Measurements from ENCODE around the gene PGBD1. TPM values are rescaled to one million over a fixed set of nuclear protein-coding genes. Genes with fewer than 3 reads are reported as not detected.

Gene PGBD1
- total and polyA plus RNA-seq, 2 of the 13 experiments (the other 11 are each of a cell fraction or from before 2014, with no cell fraction given), result 3.6 to 6.9 TPM

GRCh38 chr6:28349892-28350737 is 68.7 kb downstream of the PGBD1 start, which contains the start of gene ZKSCAN3 (continued):
- TF ChIP-seq, protein P1, sequence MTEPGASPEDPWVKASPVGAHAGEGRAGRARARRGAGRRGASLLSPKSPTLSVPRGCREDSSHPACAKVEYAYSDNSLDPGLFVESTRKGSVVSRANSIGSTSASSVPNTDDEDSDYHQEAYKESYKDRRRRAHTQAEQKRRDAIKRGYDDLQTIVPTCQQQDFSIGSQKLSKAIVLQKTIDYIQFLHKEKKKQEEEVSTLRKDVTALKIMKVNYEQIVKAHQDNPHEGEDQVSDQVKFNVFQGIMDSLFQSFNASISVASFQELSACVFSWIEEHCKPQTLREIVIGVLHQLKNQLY (CRISPR knock-in tag; IDR thresholded peaks at IDR 0.05), result no peak
- TF ChIP-seq ARID3A (IDR thresholded peaks at IDR 0.05; ENCODE audit: low read depth, low read length), result no peak
- TF ChIP-seq, protein P2, sequence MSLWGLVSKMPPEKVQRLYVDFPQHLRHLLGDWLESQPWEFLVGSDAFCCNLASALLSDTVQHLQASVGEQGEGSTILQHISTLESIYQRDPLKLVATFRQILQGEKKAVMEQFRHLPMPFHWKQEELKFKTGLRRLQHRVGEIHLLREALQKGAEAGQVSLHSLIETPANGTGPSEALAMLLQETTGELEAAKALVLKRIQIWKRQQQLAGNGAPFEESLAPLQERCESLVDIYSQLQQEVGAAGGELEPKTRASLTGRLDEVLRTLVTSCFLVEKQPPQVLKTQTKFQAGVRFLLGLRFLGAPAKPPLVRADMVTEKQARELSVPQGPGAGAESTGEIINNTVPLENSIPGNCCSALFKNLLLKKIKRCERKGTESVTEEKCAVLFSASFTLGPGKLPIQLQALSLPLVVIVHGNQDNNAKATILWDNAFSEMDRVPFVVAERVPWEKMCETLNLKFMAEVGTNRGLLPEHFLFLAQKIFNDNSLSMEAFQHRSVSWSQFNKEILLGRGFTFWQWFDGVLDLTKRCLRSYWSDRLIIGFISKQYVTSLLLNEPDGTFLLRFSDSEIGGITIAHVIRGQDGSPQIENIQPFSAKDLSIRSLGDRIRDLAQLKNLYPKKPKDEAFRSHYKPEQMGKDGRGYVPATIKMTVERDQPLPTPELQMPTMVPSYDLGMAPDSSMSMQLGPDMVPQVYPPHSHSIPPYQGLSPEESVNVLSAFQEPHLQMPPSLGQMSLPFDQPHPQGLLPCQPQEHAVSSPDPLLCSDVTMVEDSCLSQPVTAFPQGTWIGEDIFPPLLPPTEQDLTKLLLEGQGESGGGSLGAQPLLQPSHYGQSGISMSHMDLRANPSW (CRISPR knock-in tag; IDR thresholded peaks at IDR 0.05; ENCODE audit: borderline replicate concordance), result no peak; the same call in none of the 2 replicates
- no peak for TF ChIP-seq SP140L (CRISPR knock-in tag; IDR thresholded peaks at IDR 0.05; ENCODE audit: borderline replicate concordance)
- TF ChIP-seq ZC3H13 (CRISPR knock-in tag; IDR thresholded peaks at IDR 0.05), result peak; percentile 78; the same call in 1 of the 2 replicates
- TF ChIP-seq ZNF430 (CRISPR knock-in tag; IDR thresholded peaks at IDR 0.05), result peak; percentile 82; the same call in 1 of the 2 replicates
- TF ChIP-seq PRDM4 (CRISPR knock-in tag; IDR thresholded peaks at IDR 0.05; ENCODE audit: borderline replicate concordance), result no peak
- TF ChIP-seq GPN1 (CRISPR knock-in tag; IDR thresholded peaks at IDR 0.05; ENCODE audit: borderline replicate concordance), result no peak
- TF ChIP-seq STAG1 (CRISPR knock-in tag; IDR thresholded peaks at IDR 0.05), result no peak; the same call in 1 of the 2 replicates
- 0 out of 2 replicates have a peak, but pooled peaks have one; percentile 23 for TF ChIP-seq TBX3 (IDR thresholded peaks at IDR 0.05; ENCODE audit: borderline replicate concordance)
- peak; percentile 20 for TF ChIP-seq SKI (IDR thresholded peaks at IDR 0.05; ENCODE audit: partially characterized antibody)
- TF ChIP-seq ZNF281 (CRISPR knock-in tag; IDR thresholded peaks at IDR 0.05; ENCODE audit: borderline replicate concordance), result peak; percentile 68; the same call in 1 of the 2 replicates
- TF ChIP-seq, protein P3, sequence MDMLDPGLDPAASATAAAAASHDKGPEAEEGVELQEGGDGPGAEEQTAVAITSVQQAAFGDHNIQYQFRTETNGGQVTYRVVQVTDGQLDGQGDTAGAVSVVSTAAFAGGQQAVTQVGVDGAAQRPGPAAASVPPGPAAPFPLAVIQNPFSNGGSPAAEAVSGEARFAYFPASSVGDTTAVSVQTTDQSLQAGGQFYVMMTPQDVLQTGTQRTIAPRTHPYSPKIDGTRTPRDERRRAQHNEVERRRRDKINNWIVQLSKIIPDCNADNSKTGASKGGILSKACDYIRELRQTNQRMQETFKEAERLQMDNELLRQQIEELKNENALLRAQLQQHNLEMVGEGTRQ (IDR thresholded peaks at IDR 0.05; ENCODE audit: low read depth, low read length), result no peak
- TF ChIP-seq, protein P3 (CRISPR knock-in tag; IDR thresholded peaks at IDR 0.05; ENCODE audit: borderline replicate concordance), result no peak

Data from HepG2 (cell line).